IPS DF 6.9 (cell line): ENCODE measurements around the gene PC.

Source experiments
- DNase-seq: peaks from one replicate; pipeline ENCODE4 v3.0.0-alpha.2; 2013; ENCODE audit warnings: low read depth, low spot score
- H3K27ac ChIP-seq: one replicate; pipeline ENCODE4 v1.5.1; 2013; ENCODE audit warnings: low read length, control low read depth
- H3K27me3 ChIP-seq: 2 replicates; pipeline ENCODE4 v1.6.1; 2013; ENCODE audit warnings: mild to moderate bottlenecking, low read length; ENCODE audit not compliant: control insufficient read depth, insufficient read depth
- H3K36me3 ChIP-seq: 2 replicates; pipeline ENCODE4 v1.6.1; 2013; ENCODE audit warnings: low read length; ENCODE audit not compliant: control insufficient read depth, insufficient read depth
- H3K4me1 ChIP-seq: 2 replicates; pipeline ENCODE4 v1.6.1; 2013; ENCODE audit warnings: low read length; ENCODE audit not compliant: control insufficient read depth, insufficient read depth
- H3K4me3 ChIP-seq: 2 replicates; pipeline ENCODE4 v1.5.1; 2013; ENCODE audit warnings: mild to moderate bottlenecking, low read length
- H3K9me3 ChIP-seq: 2 replicates; pipeline ENCODE4 v1.6.1; 2013; ENCODE audit warnings: low read length, inconsistent platforms; ENCODE audit not compliant: control insufficient read depth, insufficient read depth
- WGBS: extraction: QIAGEN DNeasy Blood & Tissue Kit; methylation state at CpG from one replicate; pipeline ENCODE4 v1.1.7; 2013; ENCODE audit warnings: mixed read lengths, missing lambda C conversion rate; ENCODE audit not compliant: insufficient read length, insufficient coverage; 5-methylcytosine and 5-hydroxymethylcytosine counted together

PC gene

GRCh38 chr11:66912911-66913310 is 45.3 kb downstream of the PC start:
- H3K36me3 ChIP-seq: no peaks in the 10 kb centered on the region
- H3K4me1 ChIP-seq: peaks cover 5% of the 10 kb centered on the region; the same call in 1 of the 2 replicates
- H3K27ac ChIP-seq: no peak overlapping the region
- no CpG with 5 or more reads among the region's 9 CpGs for WGBS
- no peak for DNase-seq
- no peaks in the 10 kb centered on the region for H3K9me3 ChIP-seq
- H3K4me3 ChIP-seq: no peak overlapping the region
- no peaks in the 10 kb centered on the region for H3K27me3 ChIP-seq

DNA sequence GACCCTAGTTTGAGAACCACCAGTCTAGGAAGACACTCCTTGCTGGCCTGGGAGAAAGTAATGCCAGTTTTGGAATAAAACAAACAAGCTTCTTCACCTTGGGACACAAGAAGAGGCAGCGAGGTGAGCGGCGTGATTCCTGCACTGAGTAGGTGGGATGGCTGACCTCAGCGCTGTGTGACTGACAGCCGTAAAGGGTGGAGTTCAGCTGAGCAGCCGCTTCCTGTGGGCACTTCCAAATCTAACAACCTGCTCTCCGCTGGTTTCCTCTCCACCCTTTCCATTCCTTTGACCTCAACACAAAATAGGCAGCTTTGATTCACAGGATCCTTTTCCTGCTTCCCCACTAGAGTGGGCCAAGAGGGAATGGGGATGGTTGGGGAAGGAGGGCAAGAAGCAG is 45.8 kb downstream of the PC start:
- no CpG with 5 or more reads among the region's 7 CpGs for WGBS
- no peaks in the 10 kb centered on the region for H3K27me3 ChIP-seq
- no peaks in the 10 kb centered on the region for H3K9me3 ChIP-seq
- no peaks in the 10 kb centered on the region for H3K36me3 ChIP-seq
- DNase-seq: no peak
- H3K4me1 ChIP-seq: peaks cover 5% of the 10 kb centered on the region; the same call in 1 of the 2 replicates
- H3K27ac ChIP-seq: no peak overlapping the region
- H3K4me3 ChIP-seq: no peak overlapping the region

GRCh38 chr11:66910669-66911068 is 47.5 kb downstream of the PC start:
- no peaks in the 10 kb centered on the region for H3K9me3 ChIP-seq
- H3K4me1 ChIP-seq: peaks cover 8% of the 10 kb centered on the region
- no peak for DNase-seq
- H3K36me3 ChIP-seq: no peaks in the 10 kb centered on the region
- H3K27me3 ChIP-seq: no peaks in the 10 kb centered on the region
- WGBS: no CpG with 5 or more reads among the region's 4 CpGs
- H3K27ac ChIP-seq: no peak overlapping the region
- H3K4me3 ChIP-seq: no peak overlapping the region

DNA sequence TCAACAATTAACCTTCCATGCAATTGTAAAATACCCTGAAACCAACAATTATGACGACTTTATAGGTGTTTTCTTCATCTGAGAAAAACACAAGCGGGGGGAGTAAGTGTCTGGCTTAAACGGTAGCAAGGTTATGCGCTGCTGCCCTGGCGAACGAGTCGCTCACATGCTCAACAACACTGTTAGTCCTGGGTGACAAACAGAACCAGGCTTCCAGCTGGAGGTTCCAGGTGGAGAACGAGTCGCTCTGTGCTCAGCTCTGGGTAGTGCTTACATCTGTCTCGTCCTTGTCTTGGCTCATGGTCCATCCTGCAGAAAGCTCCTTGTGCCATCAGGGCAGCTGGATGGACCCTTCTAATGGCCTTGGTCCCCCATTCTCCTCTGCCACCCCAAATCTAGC is 48.2 kb downstream of the PC start:
- H3K27ac ChIP-seq: no peak overlapping the region
- peaks cover 7% of the 10 kb centered on the region for H3K4me1 ChIP-seq
- no peaks in the 10 kb centered on the region for H3K36me3 ChIP-seq
- DNase-seq: no peak
- no peaks in the 10 kb centered on the region for H3K9me3 ChIP-seq
- H3K27me3 ChIP-seq: no peaks in the 10 kb centered on the region
- no CpG with 5 or more reads among the region's 10 CpGs for WGBS
- no peak overlapping the region for H3K4me3 ChIP-seq

DNA sequence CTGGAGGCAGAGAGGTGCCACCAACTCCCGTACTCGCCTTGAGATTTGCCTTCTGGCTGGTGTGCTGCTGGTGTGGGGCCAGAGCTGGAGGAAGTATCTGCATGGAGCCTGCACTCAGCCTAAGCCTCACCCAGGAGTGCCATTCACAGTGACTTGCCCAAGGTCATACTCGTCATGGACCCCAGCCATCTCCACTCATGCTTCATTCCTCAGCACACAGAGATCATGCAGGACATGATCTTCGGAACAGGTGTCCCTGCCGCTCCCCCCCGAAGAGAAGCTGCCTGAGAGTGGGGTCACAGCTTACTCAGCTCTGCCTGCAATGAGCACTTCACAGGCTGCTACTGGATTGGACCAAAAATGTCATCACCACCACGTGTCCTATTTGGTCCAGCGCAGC is 49.0 kb downstream of the PC start:
- Histone ChIP-seq H3K9me3 (no peaks in the 10 kb centered on the region), H3K4me3 (no peak overlapping the region), H3K27me3 (no peaks in the 10 kb centered on the region), H3K4me1 (peaks cover 7% of the 10 kb centered on the region), H3K36me3 (no peaks in the 10 kb centered on the region), H3K27ac (no peak overlapping the region)
- no CpG with 5 or more reads among the region's 8 CpGs for WGBS
- DNase-seq: no peak

DNA sequence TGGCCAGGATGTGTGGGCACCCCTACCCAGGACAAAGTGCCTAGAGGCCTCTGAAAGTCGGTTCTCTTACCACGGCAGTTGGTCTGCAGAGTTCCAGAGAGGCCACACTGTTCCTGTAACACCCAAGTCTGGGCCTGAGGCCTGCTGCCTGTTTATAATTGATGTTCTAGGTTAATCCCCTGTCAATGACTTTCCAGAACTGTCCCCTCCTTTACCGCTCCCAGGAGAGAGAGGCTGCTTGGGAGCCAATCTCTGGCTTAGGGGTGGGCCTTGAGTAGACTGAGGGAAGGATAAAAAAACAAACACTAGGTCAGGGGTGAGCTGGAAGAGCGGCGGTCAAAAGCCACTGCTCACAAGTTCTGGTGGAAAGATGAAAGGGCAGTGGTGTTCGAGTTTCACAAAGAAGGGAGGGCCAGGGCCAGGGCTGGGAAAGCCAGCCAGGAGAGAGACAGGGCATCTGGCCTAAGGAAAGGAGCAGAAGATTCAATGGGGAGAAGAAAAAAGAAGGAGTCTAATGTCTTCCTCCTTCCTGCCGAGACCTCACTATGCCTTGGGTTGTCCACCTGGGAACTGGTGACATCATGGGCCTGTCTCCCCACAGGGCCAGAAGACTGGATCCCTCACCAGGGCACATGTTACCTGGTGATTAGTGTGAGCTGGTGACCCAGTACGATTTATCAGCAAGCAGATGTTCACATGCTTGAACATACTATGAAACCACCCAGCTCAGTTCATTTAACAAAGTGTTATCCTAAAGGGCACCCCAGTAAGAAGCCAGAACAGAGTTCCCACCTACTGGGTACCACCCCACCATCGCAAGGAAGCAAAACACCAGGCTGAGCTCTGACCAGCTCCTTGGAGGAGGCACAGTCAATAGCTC is 50.2 kb downstream of the PC start:
- no peaks in the 10 kb centered on the region for H3K9me3 ChIP-seq
- H3K4me1 ChIP-seq: peaks cover 7% of the 10 kb centered on the region
- H3K27me3 ChIP-seq: no peaks in the 10 kb centered on the region
- WGBS: no CpG with 5 or more reads among the region's 9 CpGs
- H3K27ac ChIP-seq: no peak overlapping the region
- H3K4me3 ChIP-seq: no peak overlapping the region
- no peak for DNase-seq
- H3K36me3 ChIP-seq: no peaks in the 10 kb centered on the region

DNA sequence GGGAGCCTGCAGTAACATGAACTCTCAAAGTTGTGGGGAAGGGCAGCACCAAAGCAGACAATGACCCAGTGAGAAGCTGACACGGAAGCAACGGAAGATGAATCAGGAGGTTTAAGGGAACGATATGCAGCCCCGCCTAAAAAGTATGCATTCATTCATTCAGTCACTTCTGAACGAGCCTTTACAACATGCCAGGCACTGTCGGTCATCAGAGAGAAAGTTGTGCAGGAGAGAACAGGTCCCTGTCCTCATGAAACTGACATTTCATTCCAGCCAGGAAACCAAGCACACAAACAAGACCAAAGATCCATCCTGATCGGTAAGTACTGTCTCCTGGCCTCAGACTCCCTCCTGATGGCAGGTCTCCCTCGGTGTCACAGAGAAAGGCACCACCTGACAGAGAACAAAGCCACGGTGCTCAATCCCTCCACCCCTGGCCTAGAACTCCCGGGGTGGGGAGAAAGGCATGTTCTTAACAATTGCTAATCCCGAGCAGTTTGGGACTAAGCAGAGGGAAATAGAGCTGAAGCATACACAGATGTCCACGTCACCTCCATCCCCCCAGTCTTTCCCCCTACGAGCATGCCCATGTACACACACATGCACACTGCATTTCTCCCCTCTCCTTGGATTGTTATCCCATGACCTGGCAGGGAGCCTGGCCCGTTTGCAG is 52.0 kb downstream of the PC start:
- H3K27ac ChIP-seq: no peak overlapping the region

DNA sequence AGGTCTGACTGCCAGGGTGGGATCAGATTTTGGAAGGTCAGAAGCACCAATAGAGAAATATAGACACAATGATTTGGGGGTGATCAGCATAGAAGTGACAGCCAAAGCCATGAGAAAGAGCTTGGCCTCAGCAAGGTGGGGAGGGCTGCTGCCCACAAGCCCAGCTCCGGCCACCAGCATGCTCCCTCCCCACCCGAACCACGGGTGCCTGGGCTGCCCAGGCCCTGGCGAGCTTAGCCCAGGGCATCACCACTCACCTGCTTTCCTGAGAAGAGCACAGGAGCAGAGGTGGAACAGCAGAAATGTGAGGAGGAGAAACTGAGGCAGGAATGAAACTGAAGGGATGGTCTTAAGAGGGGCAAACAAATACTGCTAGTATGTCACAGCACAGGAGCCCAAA is 52.6 kb downstream of the PC start:
- Histone ChIP-seq H3K36me3 (no peaks in the 10 kb centered on the region), H3K4me3 (no peak overlapping the region), H3K27ac (no peak overlapping the region), H3K27me3 (no peaks in the 10 kb centered on the region), H3K9me3 (no peaks in the 10 kb centered on the region), H3K4me1 (peaks cover 4% of the 10 kb centered on the region)
- no CpG with 5 or more reads among the region's 4 CpGs for WGBS
- DNase-seq: no peak

More for the DNA sequence above, 52.0 kb downstream of the PC start:
- no peak for DNase-seq
- Histone ChIP-seq H3K36me3 (no peaks in the 10 kb centered on the region), H3K9me3 (no peaks in the 10 kb centered on the region), H3K4me3 (no peak overlapping the region), H3K4me1 (peaks cover 5% of the 10 kb centered on the region), H3K27me3 (no peaks in the 10 kb centered on the region)
- WGBS: no CpG with 5 or more reads among the region's 14 CpGs

GRCh38 chr11:66904981-66905521 is 53.1 kb downstream of the PC start:
- no peak overlapping the region for H3K27ac ChIP-seq

GRCh38 chr11:66904561-66904960 is 53.6 kb downstream of the PC start:
- H3K27me3 ChIP-seq: no peaks in the 10 kb centered on the region
- H3K9me3 ChIP-seq: no peaks in the 10 kb centered on the region
- no peak overlapping the region for H3K4me3 ChIP-seq
- no peak for DNase-seq
- H3K36me3 ChIP-seq: no peaks in the 10 kb centered on the region
- no CpG with 5 or more reads among the region's 6 CpGs for WGBS
- peaks cover 4% of the 10 kb centered on the region for H3K4me1 ChIP-seq
- H3K27ac ChIP-seq: no peak overlapping the region

More at GRCh38 chr11:66904981-66905521, 53.1 kb downstream of the PC start:
- Histone ChIP-seq H3K36me3 (no peaks in the 10 kb centered on the region), H3K27me3 (no peaks in the 10 kb centered on the region), H3K9me3 (no peaks in the 10 kb centered on the region), H3K4me1 (peaks cover 4% of the 10 kb centered on the region), H3K4me3 (no peak overlapping the region)
- DNase-seq: no peak
- WGBS: no CpG with 5 or more reads among the region's 8 CpGs
